H1 (cell line): ENCODE results near the gene TMEM156.

Experiments
- POLR2A ChIP-seq, 2 experiments: IDR thresholded peaks; 1 replicate in 1 of 2; 2 replicates in 1 of 2; pipeline ENCODE4 v1.6.1; 2011; ENCODE audit warnings: low read depth in 2 of 2, low read length in 2 of 2, mild to moderate bottlenecking in 2 of 2; ENCODE audit errors: control extremely low read depth in 1 of 2
- POLR2AphosphoS5 ChIP-seq: IDR thresholded peaks from 2 replicates; pipeline ENCODE4 v1.6.1; 2011; ENCODE audit warnings: low read depth, low read length
- RBBP5 ChIP-seq: IDR thresholded peaks from 2 replicates; pipeline ENCODE4 v1.7.1; 2012; ENCODE audit warnings: low read depth, mild to moderate bottlenecking, inconsistent platforms, low read length, moderate library complexity, borderline replicate concordance
- RNF2 ChIP-seq: fragments of 200-900, 300-1000 bp; sonication (generic); IDR thresholded peaks from 2 replicates; pipeline ENCODE4 v1.7.1; 2016; ENCODE audit warnings: borderline replicate concordance, low read depth, mild to moderate bottlenecking, antibody characterized with exemption, low read length; ENCODE audit not compliant: poor library complexity, severe bottlenecking; ENCODE audit errors: missing control alignments
- RXRA ChIP-seq: IDR thresholded peaks from 2 replicates; pipeline ENCODE4 v1.6.1; 2011; ENCODE audit warnings: low read depth, mild to moderate bottlenecking, low read length, moderate library complexity; ENCODE audit not compliant: insufficient read depth
- TF ChIP-seq, protein P1 (sequence below), 3 experiments: IDR thresholded peaks; 1 replicate in 2 of 3; 2 replicates in 1 of 3; pipeline versions ENCODE4 v1.5.1 to v1.6.1; 2011; ENCODE audit warnings: low read length in 3 of 3, mild to moderate bottlenecking in 3 of 3, inconsistent platforms in 2 of 3, low read depth in 1 of 3, moderate library complexity in 1 of 3; ENCODE audit not compliant: insufficient read depth in 1 of 3; ENCODE audit errors: control extremely low read depth in 1 of 3

DNA sequence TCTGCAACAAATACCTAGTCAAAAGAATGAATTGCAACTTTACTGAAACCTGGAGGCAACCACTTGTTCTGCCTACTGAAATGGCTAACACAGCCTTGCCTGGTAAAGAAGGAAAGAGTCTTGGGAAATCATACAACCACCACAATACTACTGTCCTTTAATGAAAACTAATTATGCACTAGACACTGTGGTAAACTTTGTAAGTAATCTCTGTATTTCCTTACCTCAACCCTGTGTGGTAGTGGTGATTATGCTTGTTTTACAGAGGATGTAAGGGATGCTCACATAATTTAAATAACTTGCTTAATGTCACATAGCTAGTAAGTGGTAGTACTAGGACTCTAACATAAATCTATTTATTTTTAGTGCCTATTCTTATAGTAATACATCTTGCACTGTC, 44.7 kb downstream of the TMEM156 start:
- TF ChIP-seq RBBP5 (no peak), RNF2 (no peak), POLR2AphosphoS5 (no peak), POLR2A (IDR thresholded peaks at IDR 0.05; ENCODE audit: control extremely low read depth in 1 of 2, low read depth in 2 of 2, low read length in 2 of 2) (no peak), RXRA (no peak)
- TF ChIP-seq, protein P1, sequence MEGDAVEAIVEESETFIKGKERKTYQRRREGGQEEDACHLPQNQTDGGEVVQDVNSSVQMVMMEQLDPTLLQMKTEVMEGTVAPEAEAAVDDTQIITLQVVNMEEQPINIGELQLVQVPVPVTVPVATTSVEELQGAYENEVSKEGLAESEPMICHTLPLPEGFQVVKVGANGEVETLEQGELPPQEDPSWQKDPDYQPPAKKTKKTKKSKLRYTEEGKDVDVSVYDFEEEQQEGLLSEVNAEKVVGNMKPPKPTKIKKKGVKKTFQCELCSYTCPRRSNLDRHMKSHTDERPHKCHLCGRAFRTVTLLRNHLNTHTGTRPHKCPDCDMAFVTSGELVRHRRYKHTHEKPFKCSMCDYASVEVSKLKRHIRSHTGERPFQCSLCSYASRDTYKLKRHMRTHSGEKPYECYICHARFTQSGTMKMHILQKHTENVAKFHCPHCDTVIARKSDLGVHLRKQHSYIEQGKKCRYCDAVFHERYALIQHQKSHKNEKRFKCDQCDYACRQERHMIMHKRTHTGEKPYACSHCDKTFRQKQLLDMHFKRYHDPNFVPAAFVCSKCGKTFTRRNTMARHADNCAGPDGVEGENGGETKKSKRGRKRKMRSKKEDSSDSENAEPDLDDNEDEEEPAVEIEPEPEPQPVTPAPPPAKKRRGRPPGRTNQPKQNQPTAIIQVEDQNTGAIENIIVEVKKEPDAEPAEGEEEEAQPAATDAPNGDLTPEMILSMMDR (IDR thresholded peaks at IDR 0.05; ENCODE audit: control extremely low read depth in 1 of 3, insufficient read depth in 1 of 3, low read depth in 1 of 3, low read length in 3 of 3): no peak
